ENCODE data around the gene PEX14. TPM values are rescaled to one million over a fixed set of nuclear protein-coding genes. Genes with fewer than 3 reads are reported as not detected.

Gene PEX14
- total RNA-seq, 1 donor from 2014 or later = 17.4 TPM

DNA sequence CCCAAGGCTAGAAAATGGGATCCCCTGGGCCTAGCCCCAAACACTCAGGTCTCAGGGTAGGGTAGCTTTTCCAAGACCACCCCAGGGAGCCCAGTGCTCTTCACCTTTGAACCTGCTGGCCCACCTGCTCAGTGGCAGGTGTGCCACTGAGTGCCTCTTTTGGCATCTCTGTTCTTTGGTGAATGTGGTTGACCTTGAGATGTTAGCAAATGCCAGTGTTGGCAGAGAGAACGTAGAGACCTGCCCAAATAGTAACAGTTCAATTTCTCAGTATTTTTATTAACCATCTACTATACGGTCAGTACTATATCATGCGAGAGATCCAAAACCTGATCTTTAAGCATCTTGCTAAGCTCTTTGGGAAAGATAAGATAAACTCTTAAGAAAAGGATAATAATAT is 128.2 kb downstream of the PEX14 start:
- no peaks in the 10 kb centered on the region for H3K27me3 Mint-ChIP-seq (ENCODE audit: low read depth)
- H3K36me3 Mint-ChIP-seq (ENCODE audit: low read depth) = no peaks in the 10 kb centered on the region
- no peaks in the 10 kb centered on the region for H3K9me3 Mint-ChIP-seq (ENCODE audit: low read depth)
- no peak for DNase-seq (ENCODE audit: low spot score)
- peaks cover 35% of the 10 kb centered on the region for H3K4me1 Mint-ChIP-seq (ENCODE audit: low read depth)
- no peak overlapping the region for H3K4me3 Mint-ChIP-seq (ENCODE audit: unreplicated experiment)
- no peak overlapping the region for H3K27ac Mint-ChIP-seq (ENCODE audit: unreplicated experiment)
- no peak for TF ChIP-seq CTCF (IDR thresholded peaks at IDR 0.05)

DNA sequence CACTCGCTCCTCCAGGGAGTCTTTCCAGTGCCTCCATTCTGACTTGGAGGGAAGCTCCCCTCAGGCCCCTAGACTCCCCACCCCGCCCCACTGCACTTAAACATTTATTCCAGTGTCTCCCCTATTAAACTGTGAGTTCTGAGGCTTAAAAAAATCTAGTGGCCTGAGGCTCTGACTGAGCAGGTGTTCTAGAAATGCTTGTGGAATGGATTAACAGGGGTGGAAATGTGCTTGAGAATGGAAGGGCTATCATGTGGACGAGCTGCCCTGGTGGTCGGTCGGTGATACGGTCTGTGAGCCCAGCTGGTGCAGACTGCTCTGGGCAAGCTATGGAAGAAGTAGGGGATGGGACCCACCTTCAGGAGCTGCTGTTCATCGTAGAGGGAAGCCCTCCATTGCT is 130.2 kb downstream of the PEX14 start:
- no peak for TF ChIP-seq CTCF (IDR thresholded peaks at IDR 0.05)
- Mint-ChIP-seq H3K4me3 (ENCODE audit: unreplicated experiment) (no peak overlapping the region), H3K9me3 (ENCODE audit: low read depth) (no peaks in the 10 kb centered on the region), H3K36me3 (ENCODE audit: low read depth) (no peaks in the 10 kb centered on the region), H3K27ac (ENCODE audit: unreplicated experiment) (no peak overlapping the region), H3K27me3 (ENCODE audit: low read depth) (no peaks in the 10 kb centered on the region), H3K4me1 (ENCODE audit: low read depth) (peaks cover 17% of the 10 kb centered on the region)
- no peak for DNase-seq (ENCODE audit: low spot score)

DNA sequence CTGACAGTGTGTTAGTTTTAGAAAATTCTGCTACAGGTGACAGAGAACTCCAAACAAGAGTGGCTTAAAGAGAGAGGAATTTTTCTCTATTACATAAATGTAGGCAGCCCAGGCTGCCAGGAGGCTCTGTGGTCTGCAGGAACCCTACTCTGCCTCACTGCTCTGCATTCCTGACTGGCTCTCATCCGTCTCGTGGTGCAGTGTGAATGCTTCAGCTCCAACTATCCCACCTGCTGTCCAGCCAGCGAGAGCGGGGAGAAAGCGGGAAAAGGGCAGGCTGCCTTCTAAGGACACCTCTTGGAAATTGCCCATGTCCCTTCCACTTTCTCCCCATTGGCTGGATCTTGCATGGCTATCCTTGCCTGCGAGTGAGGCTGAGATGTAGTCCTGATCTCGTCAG is 131.3 kb downstream of the PEX14 start:
- H3K4me1 Mint-ChIP-seq (ENCODE audit: low read depth) = peaks cover 17% of the 10 kb centered on the region
- no peak for DNase-seq (ENCODE audit: low spot score)
- no peak overlapping the region for H3K27ac Mint-ChIP-seq (ENCODE audit: unreplicated experiment)
- H3K36me3 Mint-ChIP-seq (ENCODE audit: low read depth) = no peaks in the 10 kb centered on the region
- TF ChIP-seq CTCF (IDR thresholded peaks at IDR 0.05) = no peak
- H3K9me3 Mint-ChIP-seq (ENCODE audit: low read depth) = no peaks in the 10 kb centered on the region
- no peaks in the 10 kb centered on the region for H3K27me3 Mint-ChIP-seq (ENCODE audit: low read depth)
- H3K4me3 Mint-ChIP-seq (ENCODE audit: unreplicated experiment) = no peak overlapping the region

DNA sequence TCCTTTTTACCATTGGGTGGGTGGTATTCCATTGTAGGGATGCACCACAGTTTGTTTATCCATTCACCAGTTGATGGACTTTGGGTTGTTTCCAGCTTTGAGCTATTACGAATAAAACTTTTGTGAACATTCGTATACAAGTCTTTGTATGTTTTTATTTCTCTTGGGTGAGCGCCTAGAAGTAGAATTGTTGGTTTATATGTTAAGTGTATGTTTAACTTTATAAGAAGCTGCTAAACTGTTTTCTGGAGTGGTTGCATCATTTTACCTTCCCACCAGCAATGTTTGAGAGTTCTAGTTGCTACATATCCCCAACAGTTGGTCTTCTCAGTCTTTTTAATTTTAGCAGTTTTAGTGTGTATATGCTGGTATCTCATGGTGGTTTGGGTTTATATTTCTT is 132.5 kb downstream of the PEX14 start:
- no peaks in the 10 kb centered on the region for H3K36me3 Mint-ChIP-seq (ENCODE audit: low read depth)
- H3K27ac Mint-ChIP-seq (ENCODE audit: unreplicated experiment) = no peak overlapping the region
- no peak for DNase-seq (ENCODE audit: low spot score)
- no peaks in the 10 kb centered on the region for H3K27me3 Mint-ChIP-seq (ENCODE audit: low read depth)
- peaks cover 3% of the 10 kb centered on the region for H3K9me3 Mint-ChIP-seq (ENCODE audit: low read depth)
- no peak for TF ChIP-seq CTCF (IDR thresholded peaks at IDR 0.05)
- no peak overlapping the region for H3K4me3 Mint-ChIP-seq (ENCODE audit: unreplicated experiment)
- H3K4me1 Mint-ChIP-seq (ENCODE audit: low read depth) = peaks cover 6% of the 10 kb centered on the region

DNA sequence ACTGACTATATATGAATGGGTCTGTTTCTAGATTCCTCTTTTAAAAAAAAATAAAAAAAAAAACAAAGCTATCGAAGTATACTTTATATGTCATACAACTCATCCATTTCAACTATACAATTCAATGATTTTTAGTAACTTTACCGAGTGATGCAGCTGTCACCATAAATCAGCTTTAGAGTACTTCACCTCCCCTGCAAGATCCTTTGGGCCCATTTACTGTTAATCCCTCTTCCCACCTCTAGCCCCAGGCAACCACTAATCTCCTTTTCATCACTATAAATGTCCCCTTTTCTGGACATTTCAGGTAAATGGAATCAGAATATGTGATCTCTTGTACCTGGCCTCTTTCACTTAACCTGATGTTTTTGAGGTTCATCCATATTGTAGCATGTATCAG is 133.9 kb downstream of the PEX14 start:
- peaks cover 3% of the 10 kb centered on the region for H3K9me3 Mint-ChIP-seq (ENCODE audit: low read depth)
- no peaks in the 10 kb centered on the region for H3K27me3 Mint-ChIP-seq (ENCODE audit: low read depth)
- peaks cover 4% of the 10 kb centered on the region for H3K4me1 Mint-ChIP-seq (ENCODE audit: low read depth)
- no peaks in the 10 kb centered on the region for H3K36me3 Mint-ChIP-seq (ENCODE audit: low read depth)
- no peak for TF ChIP-seq CTCF (IDR thresholded peaks at IDR 0.05)
- no peak overlapping the region for H3K27ac Mint-ChIP-seq (ENCODE audit: unreplicated experiment)
- no peak for DNase-seq (ENCODE audit: low spot score)
- H3K4me3 Mint-ChIP-seq (ENCODE audit: unreplicated experiment) = no peak overlapping the region

Data from chondrocyte (in vitro differentiated cells).